ENCODE measurements around the gene AIG1.
A peak's percentile ranks its signal among the peaks of the same experiment; 100 is the strongest.
"Not testable (repeated sequence)": the region's sequence is repeated elsewhere in the genome, so short reads cannot be mapped to it uniquely, and the experiment has no call there.

AIG1 gene

GRCh38 chr6:143336446-143337152 is 275.9 kb downstream of the AIG1 start:
- DNase-seq, result no peak

GRCh38 chr6:143337201-143337949 is 276.7 kb downstream of the AIG1 start:
- peak; percentile 16 to 29 for DNase-seq

GRCh38 chr6:143339223-143339622 is 278.5 kb downstream of the AIG1 start:
- no peak for DNase-seq

GRCh38 chr6:143345477-143345876 is 284.8 kb downstream of the AIG1 start:
- not testable (repeated sequence) for DNase-seq

- DNase-seq, result no peak
These were observed 285.3 kb downstream of the AIG1 start for GRCh38 chr6:143346004-143346403.

- no peak for DNase-seq
These were observed 287.8 kb downstream of the AIG1 start for GRCh38 chr6:143348531-143348930.

- DNase-seq, result no peak
These were observed 288.8 kb downstream of the AIG1 start for GRCh38 chr6:143349530-143349929.

- no peak for DNase-seq
These were observed 295.6 kb downstream of the AIG1 start for GRCh38 chr6:143356101-143356880.

- no peak for DNase-seq
These were observed 296.5 kb downstream of the AIG1 start for GRCh38 chr6:143357152-143357551.

GRCh38 chr6:143357561-143358255 is 297.0 kb downstream of the AIG1 start:
- DNase-seq, result no peak

- DNase-seq, result no peak
These were observed 301.0 kb downstream of the AIG1 start for GRCh38 chr6:143361536-143362191.

GRCh38 chr6:143362192-143362558 is 301.5 kb downstream of the AIG1 start:
- DNase-seq, result no peak

GRCh38 chr6:143363299-143363698 is 302.6 kb downstream of the AIG1 start:
- DNase-seq, result no peak

GRCh38 chr6:143368426-143368825 is 307.7 kb downstream of the AIG1 start:
- DNase-seq, result no peak

GRCh38 chr6:143369971-143370370 is 309.3 kb downstream of the AIG1 start:
- no peak for DNase-seq

GRCh38 chr6:143370812-143371370 is 310.2 kb downstream of the AIG1 start:
- DNase-seq, result no peak

- no peak for DNase-seq
These were observed 311.7 kb downstream of the AIG1 start for GRCh38 chr6:143372199-143372882.

GRCh38 chr6:143374014-143374413 is 313.3 kb downstream of the AIG1 start:
- DNase-seq, result no peak

GRCh38 chr6:143375022-143375585 is 314.4 kb downstream of the AIG1 start:
- DNase-seq, result no peak

GRCh38 chr6:143376375-143376774 is 315.7 kb downstream of the AIG1 start:
- DNase-seq, result no peak

- no peak for DNase-seq
These were observed 316.2 kb downstream of the AIG1 start for GRCh38 chr6:143376861-143377260.

Measured in CD4-positive, alpha-beta T cell treated with Interleukin-4 for 1 hour (primary cell).